ENCODE results near the gene GTPBP2.
"Not testable (repeated sequence)": the region's sequence is repeated elsewhere in the genome, so short reads cannot be mapped to it uniquely, and the experiment has no call there.

Gene GTPBP2

GRCh38 chr6:43657221-43657802 lies 28.2 kb upstream of the GTPBP2 start:
- no peak for DNase-seq

- not testable (repeated sequence) for DNase-seq
Observed at GRCh38 chr6:43652822-43653221, 23.8 kb upstream of the GTPBP2 start.

- no peak for DNase-seq
Observed at GRCh38 chr6:43648248-43648647, 19.2 kb upstream of the GTPBP2 start.

- DNase-seq, result no peak
Observed at GRCh38 chr6:43647613-43648012, 18.5 kb upstream of the GTPBP2 start.

GRCh38 chr6:43645613-43645964 lies 16.5 kb upstream of the GTPBP2 start:
- DNase-seq, result no peak

- no peak for DNase-seq
Observed at GRCh38 chr6:43644940-43645612, 16.0 kb upstream of the GTPBP2 start, which contains the start of gene RSPH9. Gene RSPH9 (plus strand): TSS chr6:43645036. CDS start chr6:43645099, 63 bp downstream.

- no peak for DNase-seq
Observed at GRCh38 chr6:43639984-43640800, 11.1 kb upstream of the GTPBP2 start.

- no peak for DNase-seq
Observed at GRCh38 chr6:43636308-43636659, 7.2 kb upstream of the GTPBP2 start.

GRCh38 chr6:43635387-43636307 lies 6.6 kb upstream of the GTPBP2 start, which contains the start of gene MAD2L1BP:
Gene MAD2L1BP (plus strand): TSS chr6:43635840. CDS start chr6:43635876, 36 bp downstream.
- peak; percentile 64 for DNase-seq

GRCh38 chr6:43634702-43635303 lies 5.7 kb upstream of the GTPBP2 start:
- DNase-seq, result no peak

- not testable (repeated sequence) for DNase-seq
Observed at GRCh38 chr6:43633002-43633401, 3.9 kb upstream of the GTPBP2 start.

- no peak for DNase-seq
Observed at GRCh38 chr6:43630980-43631619, 2.0 kb upstream of the GTPBP2 start.

- peak; percentile 55 for DNase-seq
Observed at GRCh38 chr6:43629505-43630300, 639 bp upstream of the GTPBP2 start.

- DNase-seq, result no peak
Observed at GRCh38 chr6:43628393-43629103, 516 bp downstream of the GTPBP2 start.

GRCh38 chr6:43627008-43627825 lies 1.8 kb downstream of the GTPBP2 start:
- no peak for DNase-seq

GRCh38 chr6:43625393-43625992 lies 3.6 kb downstream of the GTPBP2 start:
- DNase-seq, result no peak

GRCh38 chr6:43624786-43625288 lies 4.2 kb downstream of the GTPBP2 start:
- DNase-seq, result no peak
